Measurements from ENCODE around the gene TLR1. TPM values are rescaled to one million over a fixed set of nuclear protein-coding genes. Genes with fewer than 3 reads are reported as not detected.
"Not testable (repeated sequence)": the region's sequence is repeated elsewhere in the genome, so short reads cannot be mapped to it uniquely, and the experiment has no call there.

TLR1 gene
- polyA plus RNA-seq (ENCODE audit: insufficient read length in 4 of 4): 1 to 10 TPM; 3.7 to 5.9 (median 4.5) TPM

GRCh38 chr4:38804654-38805295 is at the start of gene TLR1:
Gene TLR1 (minus strand): TSS chr4:38804791. CDS start chr4:38798831, 5,960 bp downstream.
- peak in 3 of 4 donors; percentile 31 to 41 (median 32) for DNase-seq (ENCODE audit: low read depth in 4 of 4, low spot score in 3 of 4)

GRCh38 chr4:38846015-38846414 is 41.4 kb upstream of the TLR1 start:
- DNase-seq (ENCODE audit: low read depth in 4 of 4, low spot score in 3 of 4): no peak

GRCh38 chr4:38842994-38843393 is 38.4 kb upstream of the TLR1 start:
- DNase-seq (ENCODE audit: low read depth in 4 of 4, low spot score in 3 of 4): no peak

- DNase-seq (ENCODE audit: low read depth in 4 of 4, low spot score in 3 of 4): no peak
Measured at GRCh38 chr4:38837849-38838248, 33.3 kb upstream of the TLR1 start.

GRCh38 chr4:38837334-38837733 is 32.7 kb upstream of the TLR1 start:
- DNase-seq (ENCODE audit: low read depth in 4 of 4, low spot score in 3 of 4): no peak

- no peak for DNase-seq (ENCODE audit: low read depth in 4 of 4, low spot score in 3 of 4)
Measured at GRCh38 chr4:38834570-38834969, 30.0 kb upstream of the TLR1 start.

GRCh38 chr4:38832624-38833528 is 28.3 kb upstream of the TLR1 start:
- no peak for DNase-seq (ENCODE audit: low read depth in 4 of 4, low spot score in 3 of 4)

GRCh38 chr4:38832206-38832605 is 27.6 kb upstream of the TLR1 start:
- no peak for DNase-seq (ENCODE audit: low read depth in 4 of 4, low spot score in 3 of 4)

- no peak for DNase-seq (ENCODE audit: low read depth in 4 of 4, low spot score in 3 of 4)
Measured at GRCh38 chr4:38831653-38832052, 27.1 kb upstream of the TLR1 start.

GRCh38 chr4:38829237-38829636 is 24.6 kb upstream of the TLR1 start:
- no peak for DNase-seq (ENCODE audit: low read depth in 4 of 4, low spot score in 3 of 4)

- DNase-seq (ENCODE audit: low read depth in 4 of 4, low spot score in 3 of 4): no peak
Measured at GRCh38 chr4:38823766-38824165, 19.2 kb upstream of the TLR1 start.

- no peak for DNase-seq (ENCODE audit: low read depth in 4 of 4, low spot score in 3 of 4)
Measured at GRCh38 chr4:38822748-38823303, 18.2 kb upstream of the TLR1 start.

- DNase-seq (ENCODE audit: low read depth in 4 of 4, low spot score in 3 of 4): no peak
Measured at GRCh38 chr4:38821739-38822138, 17.1 kb upstream of the TLR1 start.

GRCh38 chr4:38820329-38821061 is 15.9 kb upstream of the TLR1 start:
- no peak for DNase-seq (ENCODE audit: low read depth in 4 of 4, low spot score in 3 of 4)

- DNase-seq (ENCODE audit: low read depth in 4 of 4, low spot score in 3 of 4): no peak
Measured at GRCh38 chr4:38819569-38819968, 15.0 kb upstream of the TLR1 start.

- DNase-seq (ENCODE audit: low read depth in 4 of 4, low spot score in 3 of 4): no peak
Measured at GRCh38 chr4:38818441-38818976, 13.9 kb upstream of the TLR1 start.

- DNase-seq (ENCODE audit: low read depth in 4 of 4, low spot score in 3 of 4): no peak
Measured at GRCh38 chr4:38815885-38816782, 11.5 kb upstream of the TLR1 start.

- DNase-seq (ENCODE audit: low read depth in 4 of 4, low spot score in 3 of 4): no peak
Measured at GRCh38 chr4:38814386-38814785, 9.8 kb upstream of the TLR1 start.

- no peak for DNase-seq (ENCODE audit: low read depth in 4 of 4, low spot score in 3 of 4)
Measured at GRCh38 chr4:38811297-38811696, 6.7 kb upstream of the TLR1 start.

- not testable (repeated sequence) for DNase-seq (ENCODE audit: low read depth in 4 of 4, low spot score in 3 of 4)
Measured at GRCh38 chr4:38807462-38807861, 2.9 kb upstream of the TLR1 start.
